ENCODE data around the gene TENT5C.

TENT5C gene

GRCh38 chr1:117652421-117652820 is 46.6 kb downstream of the TENT5C start:
- H3K27ac ChIP-seq = no peak overlapping the region
- TF ChIP-seq ZFX (IDR thresholded peaks at IDR 0.05) (no peak), CTCF (conservative IDR thresholded peaks at IDR 0.05) (no peak)

GRCh38 chr1:117653195-117653594 is 47.3 kb downstream of the TENT5C start:
- no peak overlapping the region for H3K27ac ChIP-seq
- TF ChIP-seq CTCF (conservative IDR thresholded peaks at IDR 0.05) = no peak

GRCh38 chr1:117653732-117654492 is 48.1 kb downstream of the TENT5C start:
- no peak for TF ChIP-seq CTCF (conservative IDR thresholded peaks at IDR 0.05)
- TF ChIP-seq ZFX (IDR thresholded peaks at IDR 0.05) = no peak
- peak overlapping the region; percentile 11; the same call in 1 of the 2 replicates for H3K27ac ChIP-seq

- peak overlapping the region; percentile 11; the same call in 1 of the 2 replicates for H3K27ac ChIP-seq
Observed at GRCh38 chr1:117654493-117655219, 48.8 kb downstream of the TENT5C start.

GRCh38 chr1:117655220-117655577 is 49.4 kb downstream of the TENT5C start:
- H3K27ac ChIP-seq = peak overlapping the region; percentile 11; the same call in 1 of the 2 replicates
- TF ChIP-seq ZFX (IDR thresholded peaks at IDR 0.05) (no peak), CTCF (conservative IDR thresholded peaks at IDR 0.05) (no peak)

More at GRCh38 chr1:117654493-117655219, 48.8 kb downstream of the TENT5C start:
- no peak for TF ChIP-seq ZFX (IDR thresholded peaks at IDR 0.05)
- no peak for TF ChIP-seq CTCF (conservative IDR thresholded peaks at IDR 0.05)

GRCh38 chr1:117656202-117656641 is 50.4 kb downstream of the TENT5C start:
- TF ChIP-seq ZFX (IDR thresholded peaks at IDR 0.05) (no peak), CTCF (conservative IDR thresholded peaks at IDR 0.05) (no peak)
- H3K27ac ChIP-seq = no peak overlapping the region

GRCh38 chr1:117657031-117657430 is 51.2 kb downstream of the TENT5C start:
- H3K27ac ChIP-seq = no peak overlapping the region
- TF ChIP-seq ZFX (IDR thresholded peaks at IDR 0.05) (no peak), CTCF (conservative IDR thresholded peaks at IDR 0.05) (no peak)

Measured in C4-2B (cell line).